ENCODE data around the gene WFDC8. TPM values are rescaled to one million over a fixed set of nuclear protein-coding genes. Genes with fewer than 3 reads are reported as not detected.
A peak's percentile ranks its signal among the peaks of the same experiment; 100 is the strongest.
"Not testable (repeated sequence)": the region's sequence is repeated elsewhere in the genome, so short reads cannot be mapped to it uniquely, and the experiment has no call there.

The WFDC8 gene
- total and polyA plus RNA-seq, 2 of the 13 experiments (the other 11 are each of a cell fraction or from before 2014, with no cell fraction given), result not detected

DNA sequence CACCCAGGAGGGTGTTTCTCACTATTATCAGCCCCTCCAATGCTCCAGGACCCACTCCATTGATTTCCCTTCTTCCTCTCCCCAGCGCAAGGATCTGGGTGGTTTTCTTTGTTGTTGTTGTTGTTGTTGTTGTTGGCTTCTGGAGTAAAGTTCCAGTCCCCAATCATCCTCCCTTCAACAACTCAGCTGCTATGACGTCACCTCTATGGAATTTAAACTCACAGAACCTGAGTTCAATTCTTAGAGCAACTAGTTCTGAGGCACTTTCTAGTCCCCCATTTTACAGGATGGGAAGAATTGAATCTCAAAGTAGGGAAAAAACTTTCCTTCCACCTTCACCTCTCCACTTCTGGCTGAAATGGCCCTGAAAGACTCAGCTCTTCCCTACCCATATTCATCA lies 9.7 kb upstream of the WFDC8 start:
- BruUV-seq (replicated peaks), result no TSS peak
- WGBS (ENCODE audit: low lambda C conversion rate), result 29% methylated on average over 2 of the region's 2 CpGs
- H3K4me2 ChIP-seq (ENCODE audit: low read depth, low read length), result no peak overlapping the region

GRCh38 chr20:45585986-45586385 lies 6.9 kb upstream of the WFDC8 start:
- H3K27ac ChIP-seq (ENCODE audit: extremely low read length, insufficient read depth, low read length); H3K9ac ChIP-seq (ENCODE audit: insufficient read depth, low read depth, low read length); CTCF ChIA-PET (ENCODE audit: low intra/inter-chr PET ratio, low total read pairs); H2AFZ ChIP-seq (ENCODE audit: low read length); H3K36me3 ChIP-seq (replicated peaks in 1 of 2; ENCODE audit: control insufficient read depth in 1 of 2, insufficient read depth in 2 of 2, low read length in 2 of 2); H3K4me2 ChIP-seq (ENCODE audit: low read depth, low read length); in situ Hi-C loops (cut with HindIII; ENCODE audit: extremely low pct_ligation_motif_present, low pct_unique_long_range_greater_than_20kb); BruUV-seq (replicated peaks); DNase-seq (ENCODE audit: low spot score); H3K4me1 ChIP-seq (ENCODE audit: insufficient read depth, low read length); POLR2A ChIA-PET; ATAC-seq; H4K20me1 ChIP-seq (ENCODE audit: insufficient read depth, low read length); intact Hi-C loops (cut with micrococcal nuclease; ENCODE audit: unreplicated experiment); H3K4me3 ChIP-seq (replicated peaks in 1 of 3; ENCODE audit: insufficient read depth in 1 of 3, low read depth in 2 of 3, low read length in 3 of 3); H3K9me3 ChIP-seq (ENCODE audit: low read length); FAIRE-seq; H3K79me2 ChIP-seq (ENCODE audit: insufficient read depth, low read length): not testable (repeated sequence)
- peaks cover 3 to 23% of the 10 kb centered on the region in 2 experiments; a peak in 3 of 5 replicates for H3K27me3 ChIP-seq (ENCODE audit: control insufficient read depth in 1 of 2, insufficient read depth in 2 of 2, low read length in 2 of 2)
- 10% methylated on average over 5 of the region's 5 CpGs for WGBS (ENCODE audit: low lambda C conversion rate)

More for the DNA sequence above, 9.7 kb upstream of the WFDC8 start:
- no peak for FAIRE-seq
- no peak for ATAC-seq
- H3K27me3 ChIP-seq (ENCODE audit: control insufficient read depth in 1 of 2, insufficient read depth in 2 of 2, low read length in 2 of 2), result peaks cover 3 to 14% of the 10 kb centered on the region in 2 experiments; a peak in 2 of 5 replicates
- ChIA-PET POLR2A (no interaction called here), CTCF (ENCODE audit: low intra/inter-chr PET ratio, low total read pairs) (no interaction called here)
- no peaks in the 10 kb centered on the region for H3K4me1 ChIP-seq (ENCODE audit: insufficient read depth, low read length)
- H2AFZ ChIP-seq (ENCODE audit: low read length), result no peak overlapping the region
- no peaks in the 10 kb centered on the region for H3K36me3 ChIP-seq (replicated peaks in 1 of 2; ENCODE audit: control insufficient read depth in 1 of 2, insufficient read depth in 2 of 2, low read length in 2 of 2)
- no peak overlapping the region for H3K4me3 ChIP-seq (replicated peaks in 1 of 3; ENCODE audit: insufficient read depth in 1 of 3, low read depth in 2 of 3, low read length in 3 of 3)
- H3K79me2 ChIP-seq (ENCODE audit: insufficient read depth, low read length), result no peaks in the 10 kb centered on the region
- no peak for DNase-seq (ENCODE audit: low spot score)
- intact Hi-C loops (cut with micrococcal nuclease; ENCODE audit: unreplicated experiment) (no loop called here), in situ Hi-C loops (cut with HindIII; ENCODE audit: extremely low pct_ligation_motif_present, low pct_unique_long_range_greater_than_20kb) (no loop called here)
- no peak overlapping the region for H3K27ac ChIP-seq (ENCODE audit: extremely low read length, insufficient read depth, low read length)
- no peaks in the 10 kb centered on the region for H3K9me3 ChIP-seq (ENCODE audit: low read length)
- TF ChIP-seq ATF7 (IDR thresholded peaks at IDR 0.05) (peak; percentile 100), ATF7 (CRISPR knock-in tag; IDR thresholded peaks at IDR 0.05) (no peak), ZNF614 (CRISPR knock-in tag; IDR thresholded peaks at IDR 0.05; ENCODE audit: borderline replicate concordance) (no peak), GTF3A (CRISPR knock-in tag; conservative IDR thresholded peaks at IDR 0.05) (no peak), CREB1 (IDR thresholded peaks at IDR 0.05) (peak; percentile 98), CREB1 (CRISPR knock-in tag; IDR thresholded peaks at IDR 0.05) (no peak)
- H4K20me1 ChIP-seq (ENCODE audit: insufficient read depth, low read length), result no peaks in the 10 kb centered on the region
- H3K9ac ChIP-seq (ENCODE audit: insufficient read depth, low read depth, low read length), result no peak overlapping the region

DNA sequence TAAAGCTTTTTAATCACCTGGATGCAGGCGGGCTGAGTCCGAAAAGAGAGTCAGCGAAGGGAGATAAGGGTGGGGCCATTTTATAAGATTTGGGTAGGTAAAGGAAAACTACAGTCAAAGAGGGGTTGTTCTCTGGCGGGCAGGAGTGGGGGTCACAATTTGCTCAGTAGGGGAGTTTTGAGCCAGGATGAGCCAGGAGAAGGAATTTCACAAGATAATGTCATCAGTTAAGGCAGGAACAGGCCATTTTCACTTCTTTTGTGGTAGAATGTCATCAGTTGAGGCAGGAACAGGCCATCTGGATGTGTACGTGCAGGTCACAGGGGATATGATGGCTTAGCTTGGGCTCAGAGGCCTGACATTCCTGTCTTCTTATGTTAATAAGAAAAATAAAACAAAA lies 5.2 kb upstream of the WFDC8 start:
- BruUV-seq (replicated peaks); H3K4me2 ChIP-seq (ENCODE audit: low read depth, low read length); H3K4me1 ChIP-seq (ENCODE audit: insufficient read depth, low read length); POLR2A ChIA-PET; FAIRE-seq; H3K79me2 ChIP-seq (ENCODE audit: insufficient read depth, low read length); H3K4me3 ChIP-seq (replicated peaks in 1 of 3; ENCODE audit: insufficient read depth in 1 of 3, low read depth in 2 of 3, low read length in 3 of 3); H3K27ac ChIP-seq (ENCODE audit: extremely low read length, insufficient read depth, low read length); intact Hi-C loops (cut with micrococcal nuclease; ENCODE audit: unreplicated experiment); H2AFZ ChIP-seq (ENCODE audit: low read length); DNase-seq (ENCODE audit: low spot score); H4K20me1 ChIP-seq (ENCODE audit: insufficient read depth, low read length); H3K9ac ChIP-seq (ENCODE audit: insufficient read depth, low read depth, low read length); ATAC-seq; in situ Hi-C loops (cut with HindIII; ENCODE audit: extremely low pct_ligation_motif_present, low pct_unique_long_range_greater_than_20kb); H3K36me3 ChIP-seq (replicated peaks in 1 of 2; ENCODE audit: control insufficient read depth in 1 of 2, insufficient read depth in 2 of 2, low read length in 2 of 2); H3K9me3 ChIP-seq (ENCODE audit: low read length); CTCF ChIA-PET (ENCODE audit: low intra/inter-chr PET ratio, low total read pairs): not testable (repeated sequence)
- 43% methylated on average over 5 of the region's 5 CpGs for WGBS (ENCODE audit: low lambda C conversion rate)
- peaks cover 3 to 23% of the 10 kb centered on the region in 2 experiments; a peak in 3 of 5 replicates for H3K27me3 ChIP-seq (ENCODE audit: control insufficient read depth in 1 of 2, insufficient read depth in 2 of 2, low read length in 2 of 2)
